HCT116 (cell line): ENCODE measurements around the gene MSI2. TPM values are rescaled to one million over a fixed set of nuclear protein-coding genes. Genes with fewer than 3 reads are reported as not detected.

ENCODE experiments used
- ATAC-seq: fragments of 200-7000 bp; cut with Tn5 transposase; 2 replicates; pipeline ENCODE4 v1.9.1; 2020; ENCODE audit warnings: mild to moderate bottlenecking, moderate library complexity
- BruUV-seq: library from RNA; stranded (reverse); fragments of 400-500 nt; replicated peaks from 2 replicates; lab custom pipeline; 2021; lab: Mats Ljungman, UMichigan
- CTCF ChIA-PET: fragments of 300-600 bp; sonication (Branson Sonifier 250); formaldehyde crosslinking; loops from one replicate; lab custom pipeline; 2021; ENCODE audit warnings: antibody characterized with exemption; lab: Charles Lee
- POLR2A ChIA-PET: fragments of 300-600, 350-600 bp; sonication (Branson Sonifier 250); formaldehyde crosslinking; loops from one replicate; lab custom pipeline; 2021; ENCODE audit warnings: antibody characterized with exemption; lab: Charles Lee
- RAD21 ChIA-PET, 2 experiments: fragments of 300-600 bp; sonication (Branson Sonifier 250); formaldehyde crosslinking; loops; one replicate each; lab custom pipeline; 2023; ENCODE audit warnings: low total read pairs in 2 of 2; ENCODE audit not compliant: uncharacterized antibody in 2 of 2, unreplicated experiment in 2 of 2, low non-redundant PET in 1 of 2; lab: Charles Lee
- DNase-seq: peaks from one replicate; pipeline ENCODE4 v3.0.0-alpha.2; 2010; ENCODE audit warnings: low read depth, low spot score
- H2AFZ ChIP-seq: fragments of 200-600 bp; shearing (Covaris generic), sonication (generic); 2 replicates; pipeline ENCODE4 v1.6.1; 2017; ENCODE audit warnings: low read depth, mixed run types, mixed read lengths, antibody characterized with exemption, low read length; ENCODE audit not compliant: poor library complexity, severe bottlenecking
- H3K27ac ChIP-seq: 2 replicates; pipeline ENCODE4 v1.5.1; 2012; ENCODE audit warnings: low read depth, low read length
- H3K27me3 ChIP-seq: fragments of 200-600 bp; sonication (generic); 2 replicates; pipeline ENCODE4 v1.6.1; 2016; ENCODE audit warnings: mixed run types, low read length, mixed read lengths; ENCODE audit not compliant: insufficient read depth
- H3K36me3 ChIP-seq, 2 experiments: fragments of 200-500 bp in 1 of 2; fragments of 200-600 bp in 1 of 2; sonication (Bioruptor generic) in 1 of 2; sonication (generic) in 1 of 2; 2 replicates each; pipeline versions ENCODE4 v1.5.1 to v1.6.1; 2014 to 2016; ENCODE audit warnings: low read length in 2 of 2, inconsistent platforms in 1 of 2, mixed read lengths in 1 of 2, mixed run types in 1 of 2; ENCODE audit not compliant: insufficient read depth in 2 of 2, control insufficient read depth in 1 of 2
- H3K4me1 ChIP-seq, 2 experiments: fragments of 200-600 bp in 1 of 2; sonication (generic) in 1 of 2; 2 replicates each; pipeline versions ENCODE4 v1.5.1 to v1.6.1; 2012 to 2017; ENCODE audit warnings: low read length in 2 of 2, inconsistent platforms in 1 of 2, mild to moderate bottlenecking in 1 of 2, mixed read lengths in 1 of 2, mixed run types in 1 of 2, moderate library complexity in 1 of 2; ENCODE audit not compliant: insufficient read depth in 2 of 2, control insufficient read depth in 1 of 2
- H3K4me2 ChIP-seq: fragments of 200-600 bp; sonication (generic); 2 replicates; pipeline ENCODE4 v1.6.1; 2017; ENCODE audit warnings: mixed run types, low read length, mixed read lengths
- H3K4me3 ChIP-seq, 2 experiments: fragments of 200-600 bp in 1 of 2; sonication (generic) in 1 of 2; replicated peaks in 1 of 2; 2 replicates each; pipeline ENCODE4 v1.5.1; 2011 to 2016; ENCODE audit warnings: low read length in 2 of 2, control low read depth in 1 of 2, low read depth in 1 of 2, mild to moderate bottlenecking in 1 of 2, mixed read lengths in 1 of 2, mixed run types in 1 of 2
- H3K79me2 ChIP-seq: fragments of 200-600 bp; sonication (generic); 2 replicates; pipeline ENCODE4 v1.6.1; 2017; ENCODE audit warnings: mild to moderate bottlenecking, mixed run types, low read length, moderate library complexity, mixed read lengths; ENCODE audit not compliant: insufficient read depth
- H3K9ac ChIP-seq: fragments of 200-600 bp; sonication (generic); 2 replicates; pipeline ENCODE4 v1.6.1; 2016; ENCODE audit warnings: low read length, mixed read lengths
- H3K9me2 ChIP-seq: fragments of 200-600 bp; sonication (generic), shearing (Covaris generic); 2 replicates; pipeline ENCODE4 v1.6.1; 2017; ENCODE audit warnings: mixed run types, mild to moderate bottlenecking, moderate library complexity; ENCODE audit not compliant: insufficient read depth
- H3K9me3 ChIP-seq, 2 experiments: fragments of 200-500 bp in 1 of 2; fragments of 200-600 bp in 1 of 2; sonication (Bioruptor generic) in 1 of 2; sonication (generic) in 1 of 2; 2 replicates each; pipeline ENCODE4 v1.6.1; 2014 to 2017; ENCODE audit warnings: low read length in 2 of 2, mixed read lengths in 2 of 2, inconsistent platforms in 1 of 2, low read depth in 1 of 2, mild to moderate bottlenecking in 1 of 2, mixed run types in 1 of 2, moderate library complexity in 1 of 2; ENCODE audit not compliant: control insufficient read depth in 1 of 2, insufficient read depth in 1 of 2
- H4K20me1 ChIP-seq: fragments of 200-600 bp; sonication (generic), shearing (Covaris generic); 2 replicates; pipeline ENCODE4 v1.6.1; 2017; ENCODE audit warnings: mixed run types, mild to moderate bottlenecking, moderate library complexity; ENCODE audit not compliant: insufficient read depth
- CTCF ChIP-seq, 3 experiments: fragments of 200-600 bp in 1 of 3; sonication (generic) in 1 of 3; IDR thresholded peaks in 2 of 3; conservative IDR thresholded peaks in 1 of 3; 2 replicates each; pipeline ENCODE4 v1.5.1; 2012 to 2017; ENCODE audit warnings: low read depth in 2 of 3, low read length in 2 of 3, antibody characterized with exemption in 1 of 3, borderline replicate concordance in 1 of 3, control low read depth in 1 of 3, mild to moderate bottlenecking in 1 of 3, mixed read lengths in 1 of 3, mixed run types in 1 of 3, moderate library complexity in 1 of 3; ENCODE audit not compliant: insufficient read depth in 1 of 3
- EGR1 ChIP-seq: IDR thresholded peaks from 2 replicates; pipeline ENCODE4 v1.6.1; 2012; ENCODE audit warnings: low read depth
- ELF1 ChIP-seq: IDR thresholded peaks from 2 replicates; pipeline ENCODE4 v1.6.1; 2012; ENCODE audit warnings: low read depth, borderline replicate concordance
- FOSL1 ChIP-seq: IDR thresholded peaks from 2 replicates; pipeline ENCODE4 v1.6.1; 2012; ENCODE audit warnings: low read depth
- POLR2AphosphoS5 ChIP-seq: IDR thresholded peaks from 2 replicates; pipeline ENCODE4 v1.6.1; 2011; ENCODE audit warnings: mild to moderate bottlenecking, low read depth, low read length, moderate library complexity
- SP1 ChIP-seq: IDR thresholded peaks from 2 replicates; pipeline ENCODE4 v1.6.1; 2012; ENCODE audit warnings: low read depth
- SRF ChIP-seq: IDR thresholded peaks from 2 replicates; pipeline ENCODE4 v1.6.1; 2012; ENCODE audit warnings: low read depth
- TCF7L2 ChIP-seq: IDR thresholded peaks from 2 replicates; pipeline ENCODE4 v1.7.0; 2011; ENCODE audit warnings: borderline replicate concordance, inconsistent platforms; ENCODE audit not compliant: insufficient read depth, insufficient read length; ENCODE audit errors: extremely low read depth
- YY1 ChIP-seq: IDR thresholded peaks from 2 replicates; pipeline ENCODE4 v1.6.1; 2011; ENCODE audit warnings: low read length, low read depth, moderate library complexity, mild to moderate bottlenecking; ENCODE audit not compliant: insufficient replicate concordance; ENCODE audit errors: extremely low read depth
- ZFX ChIP-seq: fragments of 450-650 bp; IDR thresholded peaks from 2 replicates; pipeline ENCODE4 v1.6.1; 2017
- ZNF274 ChIP-seq: fragments of 200-500 bp; sonication (Bioruptor generic); IDR thresholded peaks from 2 replicates; pipeline ENCODE4 v1.6.1; 2014; ENCODE audit warnings: mild to moderate bottlenecking, low read depth, low read length, inconsistent platforms
- intact Hi-C: fragments of 100-400 bp; cut with micrococcal nuclease; formaldehyde crosslinking; loops from 2 replicates; pipeline ENCODE4 v1.10.0; 2022
- total RNA-seq: library from RNA; stranded (reverse); gene quantifications from one replicate; pipeline ENCODE4 v1.2.1, GENCODE V29; 2021; ENCODE audit not compliant: unreplicated experiment
- TF ChIP-seq, protein P1 (sequence below): IDR thresholded peaks from 2 replicates; pipeline ENCODE4 v1.6.1; 2012

The MSI2 gene
- total RNA-seq, 1 experiment from 2014 or later: 137 TPM

GRCh38 chr17:57264250-57264649, 7.9 kb downstream of the MSI2 start:
- H3K9me2 ChIP-seq: no peaks in the 10 kb centered on the region
- H3K27ac ChIP-seq: no peak overlapping the region
- peaks cover 47% of the 10 kb centered on the region for H3K79me2 ChIP-seq
- RAD21 ChIA-PET: no interaction called here
- no peaks in the 10 kb centered on the region for H3K4me1 ChIP-seq
- H3K4me2 ChIP-seq: no peak overlapping the region
- no peak overlapping the region for H3K9ac ChIP-seq
- DNase-seq (no peak), ATAC-seq (no peak)
- no peak overlapping the region for H2AFZ ChIP-seq
- H3K4me3 ChIP-seq: no peak overlapping the region
- H3K27me3 ChIP-seq: no peaks in the 10 kb centered on the region
- CTCF ChIA-PET: no interaction called here
- peaks cover 48 to 75% of the 10 kb centered on the region in 2 experiments; a peak in 3 of 4 replicates for H3K36me3 ChIP-seq
- POLR2A ChIA-PET: interaction anchor here (0.6 kb wide), 1 partner anchor 31 kb away, joined by 5 read pairs; no protein-coding TSS in a partner anchor
- no peaks in the 10 kb centered on the region for H3K9me3 ChIP-seq
- intact Hi-C loops: no loop called here
- no peaks in the 10 kb centered on the region for H4K20me1 ChIP-seq
- TF ChIP-seq EGR1: no peak
- TF ChIP-seq SP1: no peak
- TF ChIP-seq FOSL1: no peak
- no peak for TF ChIP-seq POLR2AphosphoS5
- TF ChIP-seq, protein P1, sequence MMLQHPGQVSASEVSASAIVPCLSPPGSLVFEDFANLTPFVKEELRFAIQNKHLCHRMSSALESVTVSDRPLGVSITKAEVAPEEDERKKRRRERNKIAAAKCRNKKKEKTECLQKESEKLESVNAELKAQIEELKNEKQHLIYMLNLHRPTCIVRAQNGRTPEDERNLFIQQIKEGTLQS: no peak
- no peak for TF ChIP-seq ZNF274
- no peak for TF ChIP-seq CTCF (IDR thresholded peaks at IDR 0.05 in 2 of 3, conservative IDR thresholded peaks at IDR 0.05 in 1 of 3; ENCODE audit: borderline replicate concordance in 1 of 3, insufficient read depth in 1 of 3, low read depth in 2 of 3, low read length in 2 of 3)
- no peak for TF ChIP-seq ZFX
- no peak for TF ChIP-seq TCF7L2
- TF ChIP-seq ELF1: no peak
- no peak for TF ChIP-seq SRF
- no peak for TF ChIP-seq YY1
- TF ChIP-seq, all 23 proteins: peak for 0
- BruUV-seq: no TSS peak
